ENCODE results near the gene HCN4.

- TF ChIP-seq CTCF (IDR thresholded peaks at IDR 0.05), result no peak
- TF ChIP-seq POLR2A (IDR thresholded peaks at IDR 0.05; ENCODE audit: low read depth), result no peak
- no peak for TF ChIP-seq EP300 (IDR thresholded peaks at IDR 0.05)
Measured at GRCh38 chr15:73386886-73387506, 18.2 kb upstream of the HCN4 start.

Measured in esophagus muscularis mucosa (tissue), 4 donors.